Adrenal gland (tissue), 5 donors: ENCODE data around the gene TMSB10.

Experiments
- POLR2A ChIP-seq, 2 donors: fragments of 450-650 bp; IDR thresholded peaks; one replicate each; pipeline ENCODE4 v1.6.1; 2017; ENCODE audit warnings: antibody characterized with exemption in 2 of 2, mild to moderate bottlenecking in 2 of 2, moderate library complexity in 1 of 2
- TF ChIP-seq, protein P1 (sequence below), 6 experiments: fragments of 450-650 bp in 4 of 6; fragments of 200-600 bp in 2 of 6; sonication (generic) in 1 of 6; IDR thresholded peaks; 1 replicate in 5 of 6; 2 replicates in 1 of 6; pipeline versions ENCODE4 v1.5.1 to v1.8.0; 2016 to 2021; ENCODE audit warnings: antibody characterized with exemption in 6 of 6, mild to moderate bottlenecking in 2 of 6, moderate library complexity in 1 of 6
- donor health status: DM: no; HTN: no; CAD: no.

DNA sequence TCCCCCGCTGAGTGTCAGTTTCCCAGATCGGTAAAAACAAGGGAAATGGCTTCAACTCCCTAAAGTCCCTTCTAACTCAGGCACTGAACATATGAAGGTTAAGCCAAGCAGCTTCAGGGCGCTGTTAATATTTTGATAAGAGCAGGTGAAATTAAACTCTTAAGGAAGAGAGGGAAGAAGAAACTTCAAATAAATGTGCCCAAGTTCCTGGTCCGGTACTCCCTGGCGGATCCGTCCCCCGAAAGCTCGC, 25.1 kb upstream of the TMSB10 start:
- TF ChIP-seq, protein P1, sequence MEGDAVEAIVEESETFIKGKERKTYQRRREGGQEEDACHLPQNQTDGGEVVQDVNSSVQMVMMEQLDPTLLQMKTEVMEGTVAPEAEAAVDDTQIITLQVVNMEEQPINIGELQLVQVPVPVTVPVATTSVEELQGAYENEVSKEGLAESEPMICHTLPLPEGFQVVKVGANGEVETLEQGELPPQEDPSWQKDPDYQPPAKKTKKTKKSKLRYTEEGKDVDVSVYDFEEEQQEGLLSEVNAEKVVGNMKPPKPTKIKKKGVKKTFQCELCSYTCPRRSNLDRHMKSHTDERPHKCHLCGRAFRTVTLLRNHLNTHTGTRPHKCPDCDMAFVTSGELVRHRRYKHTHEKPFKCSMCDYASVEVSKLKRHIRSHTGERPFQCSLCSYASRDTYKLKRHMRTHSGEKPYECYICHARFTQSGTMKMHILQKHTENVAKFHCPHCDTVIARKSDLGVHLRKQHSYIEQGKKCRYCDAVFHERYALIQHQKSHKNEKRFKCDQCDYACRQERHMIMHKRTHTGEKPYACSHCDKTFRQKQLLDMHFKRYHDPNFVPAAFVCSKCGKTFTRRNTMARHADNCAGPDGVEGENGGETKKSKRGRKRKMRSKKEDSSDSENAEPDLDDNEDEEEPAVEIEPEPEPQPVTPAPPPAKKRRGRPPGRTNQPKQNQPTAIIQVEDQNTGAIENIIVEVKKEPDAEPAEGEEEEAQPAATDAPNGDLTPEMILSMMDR (IDR thresholded peaks at IDR 0.05), result no peak
- TF ChIP-seq POLR2A (IDR thresholded peaks at IDR 0.05), result no peak
